Peyer's patch (tissue), 4 donors: ENCODE data around the gene HDAC4. TPM values are rescaled to one million over a fixed set of nuclear protein-coding genes. Genes with fewer than 3 reads are reported as not detected.

Experiments used
- DNase-seq, 3 donors: peaks; one replicate each; pipeline ENCODE4 v3.0.0-alpha.2; 2017 to 2019
- H3K27ac ChIP-seq, 4 donors: fragments of 200-600 bp; sonication (generic); one replicate each; pipeline ENCODE4 v1.5.1; 2016 to 2019
- H3K27me3 ChIP-seq, 2 donors: fragments of 200-600 bp; sonication (generic); one replicate each; pipeline ENCODE4 v1.5.1; 2019
- H3K36me3 ChIP-seq, 3 donors: fragments of 200-600 bp; sonication (generic); one replicate each; pipeline ENCODE4 v1.5.1; 2016 to 2019
- H3K4me1 ChIP-seq, 4 donors: fragments of 200-600 bp; sonication (generic); one replicate each; pipeline ENCODE4 v1.5.1; 2016 to 2019
- H3K4me3 ChIP-seq, 4 donors: fragments of 200-600 bp; sonication (generic); 1 replicate in 3 of 4; 2 replicates in 1 of 4; pipeline ENCODE4 v1.5.1; 2016 to 2019; ENCODE audit warnings: mild to moderate bottlenecking in 1 of 4
- H3K9me3 ChIP-seq, 4 donors: fragments of 200-600 bp; sonication (generic); one replicate each; pipeline ENCODE4 v1.5.1; 2016 to 2019; ENCODE audit warnings: mild to moderate bottlenecking in 1 of 4
- POLR2A ChIP-seq, 2 donors: fragments of 450-650 bp; IDR thresholded peaks; one replicate each; pipeline ENCODE4 v1.5.1; 2017; ENCODE audit warnings: antibody characterized with exemption in 2 of 2, mild to moderate bottlenecking in 2 of 2, moderate library complexity in 2 of 2
- total RNA-seq, 4 donors: library from RNA; depleted of rRNA; stranded (reverse); fragments of >200 nt; gene quantifications; one replicate each; pipeline ENCODE4 v1.1.0, GENCODE V29; 2016
- TF ChIP-seq, protein P1 (sequence below), 6 experiments: fragments of 450-650 bp in 4 of 6; fragments of 200-600 bp in 2 of 6; sonication (generic) in 1 of 6; IDR thresholded peaks; one replicate each; pipeline ENCODE4 v1.5.1; 2017 to 2019; ENCODE audit warnings: antibody characterized with exemption in 6 of 6, mild to moderate bottlenecking in 3 of 6, moderate library complexity in 1 of 6

HDAC4 gene
- total RNA-seq, 4 donors from 2014 or later: 28.9 to 198 (median 102) TPM

DNA sequence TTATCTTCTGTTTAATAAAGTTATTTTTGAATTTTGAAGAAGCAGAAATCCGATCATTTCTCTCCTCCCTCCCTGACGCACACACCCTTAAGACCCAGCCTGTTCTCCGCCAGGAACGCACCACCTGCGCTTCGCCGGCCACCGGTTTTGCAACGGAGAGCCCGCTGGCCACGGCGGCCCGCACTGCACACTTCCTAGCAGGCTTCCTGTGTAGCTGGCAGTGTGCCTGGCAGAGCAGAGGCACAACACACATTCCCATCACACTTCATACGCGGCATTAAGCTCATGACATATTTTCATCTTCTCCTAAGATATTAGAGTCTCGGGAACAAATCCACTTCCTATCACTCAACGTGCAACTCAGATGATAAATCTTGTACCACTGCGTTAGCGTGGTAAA is 148.0 kb downstream of the HDAC4 start:
- H3K27me3 ChIP-seq: no peaks in the 10 kb centered on the region
- peak in 1 of 3 donors; percentile 63 for DNase-seq
- peak overlapping the region in 1 of 4 donors; percentile 6 for H3K4me3 ChIP-seq
- peak overlapping the region; percentile 10 to 55 (median 22) for H3K27ac ChIP-seq
- peaks cover 0 to 4% (median 0%) of the 10 kb centered on the region in 4 donors for H3K9me3 ChIP-seq
- no peak for TF ChIP-seq POLR2A (IDR thresholded peaks at IDR 0.05)
- TF ChIP-seq, protein P1, sequence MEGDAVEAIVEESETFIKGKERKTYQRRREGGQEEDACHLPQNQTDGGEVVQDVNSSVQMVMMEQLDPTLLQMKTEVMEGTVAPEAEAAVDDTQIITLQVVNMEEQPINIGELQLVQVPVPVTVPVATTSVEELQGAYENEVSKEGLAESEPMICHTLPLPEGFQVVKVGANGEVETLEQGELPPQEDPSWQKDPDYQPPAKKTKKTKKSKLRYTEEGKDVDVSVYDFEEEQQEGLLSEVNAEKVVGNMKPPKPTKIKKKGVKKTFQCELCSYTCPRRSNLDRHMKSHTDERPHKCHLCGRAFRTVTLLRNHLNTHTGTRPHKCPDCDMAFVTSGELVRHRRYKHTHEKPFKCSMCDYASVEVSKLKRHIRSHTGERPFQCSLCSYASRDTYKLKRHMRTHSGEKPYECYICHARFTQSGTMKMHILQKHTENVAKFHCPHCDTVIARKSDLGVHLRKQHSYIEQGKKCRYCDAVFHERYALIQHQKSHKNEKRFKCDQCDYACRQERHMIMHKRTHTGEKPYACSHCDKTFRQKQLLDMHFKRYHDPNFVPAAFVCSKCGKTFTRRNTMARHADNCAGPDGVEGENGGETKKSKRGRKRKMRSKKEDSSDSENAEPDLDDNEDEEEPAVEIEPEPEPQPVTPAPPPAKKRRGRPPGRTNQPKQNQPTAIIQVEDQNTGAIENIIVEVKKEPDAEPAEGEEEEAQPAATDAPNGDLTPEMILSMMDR (IDR thresholded peaks at IDR 0.05): no peak
- peaks cover 0 to 12% (median 3%) of the 10 kb centered on the region in 4 donors for H3K4me1 ChIP-seq
- H3K36me3 ChIP-seq: no peaks in the 10 kb centered on the region

DNA sequence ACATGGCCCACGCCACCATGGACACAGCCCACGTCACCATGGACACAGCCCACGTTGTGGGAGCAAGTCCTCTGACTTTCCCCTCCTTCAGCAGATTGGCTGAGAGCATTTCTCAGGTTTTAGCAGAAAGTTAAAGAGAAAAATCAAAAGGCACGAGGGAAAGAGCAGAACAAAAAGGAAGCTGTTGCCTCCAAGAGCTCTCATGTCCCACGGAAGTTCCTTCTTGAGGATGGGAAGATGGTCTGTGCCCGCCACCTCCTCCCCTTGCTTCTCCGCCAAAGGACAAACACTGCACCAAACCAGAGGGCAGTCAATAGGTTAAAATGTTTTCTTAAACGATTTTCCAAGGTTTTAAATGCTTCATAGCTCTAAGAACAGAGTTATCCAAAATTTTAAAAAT is 148.4 kb downstream of the HDAC4 start:
- Histone ChIP-seq H3K4me1 (peaks cover 0 to 14% (median 3%) of the 10 kb centered on the region in 4 donors), H3K36me3 (no peaks in the 10 kb centered on the region), H3K27me3 (no peaks in the 10 kb centered on the region), H3K9me3 (peaks cover 0 to 3% (median 0%) of the 10 kb centered on the region in 4 donors), H3K4me3 (no peak overlapping the region), H3K27ac (peak overlapping the region in 3 of 4 donors; percentile 10 to 55 (median 19))
- TF ChIP-seq, protein P1 (IDR thresholded peaks at IDR 0.05): no peak
- no peak for TF ChIP-seq POLR2A (IDR thresholded peaks at IDR 0.05)
- peak in 1 of 3 donors; percentile 32 for DNase-seq

DNA sequence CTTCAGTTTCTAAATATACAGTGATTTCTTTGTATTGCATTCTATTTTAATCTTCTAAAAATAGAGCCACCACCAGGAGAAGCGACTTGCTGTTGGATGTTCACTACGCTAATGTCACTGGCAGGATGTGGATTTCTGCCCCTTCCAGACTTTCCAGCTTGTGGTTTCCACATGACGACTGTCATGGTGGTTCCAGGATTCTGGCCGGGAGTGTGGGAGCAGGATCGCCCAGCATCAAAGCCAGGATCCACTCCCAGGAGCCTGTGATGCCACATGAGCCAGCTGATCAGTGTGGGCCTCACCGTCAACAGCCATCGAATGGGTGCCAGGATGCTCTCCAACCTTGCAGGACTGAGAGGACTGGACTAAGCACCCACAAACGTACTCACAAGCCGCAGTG is 148.8 kb downstream of the HDAC4 start:
- H3K4me1 ChIP-seq: peaks cover 0 to 18% (median 5%) of the 10 kb centered on the region in 4 donors
- DNase-seq: peak in 1 of 3 donors; percentile 34
- H3K27me3 ChIP-seq: no peaks in the 10 kb centered on the region
- no peak overlapping the region for H3K4me3 ChIP-seq
- no peaks in the 10 kb centered on the region for H3K36me3 ChIP-seq
- H3K27ac ChIP-seq: peak overlapping the region in 2 of 4 donors; percentile 10 to 55
- no peak for TF ChIP-seq POLR2A (IDR thresholded peaks at IDR 0.05)
- TF ChIP-seq, protein P1 (IDR thresholded peaks at IDR 0.05): no peak
- no peaks in the 10 kb centered on the region for H3K9me3 ChIP-seq

DNA sequence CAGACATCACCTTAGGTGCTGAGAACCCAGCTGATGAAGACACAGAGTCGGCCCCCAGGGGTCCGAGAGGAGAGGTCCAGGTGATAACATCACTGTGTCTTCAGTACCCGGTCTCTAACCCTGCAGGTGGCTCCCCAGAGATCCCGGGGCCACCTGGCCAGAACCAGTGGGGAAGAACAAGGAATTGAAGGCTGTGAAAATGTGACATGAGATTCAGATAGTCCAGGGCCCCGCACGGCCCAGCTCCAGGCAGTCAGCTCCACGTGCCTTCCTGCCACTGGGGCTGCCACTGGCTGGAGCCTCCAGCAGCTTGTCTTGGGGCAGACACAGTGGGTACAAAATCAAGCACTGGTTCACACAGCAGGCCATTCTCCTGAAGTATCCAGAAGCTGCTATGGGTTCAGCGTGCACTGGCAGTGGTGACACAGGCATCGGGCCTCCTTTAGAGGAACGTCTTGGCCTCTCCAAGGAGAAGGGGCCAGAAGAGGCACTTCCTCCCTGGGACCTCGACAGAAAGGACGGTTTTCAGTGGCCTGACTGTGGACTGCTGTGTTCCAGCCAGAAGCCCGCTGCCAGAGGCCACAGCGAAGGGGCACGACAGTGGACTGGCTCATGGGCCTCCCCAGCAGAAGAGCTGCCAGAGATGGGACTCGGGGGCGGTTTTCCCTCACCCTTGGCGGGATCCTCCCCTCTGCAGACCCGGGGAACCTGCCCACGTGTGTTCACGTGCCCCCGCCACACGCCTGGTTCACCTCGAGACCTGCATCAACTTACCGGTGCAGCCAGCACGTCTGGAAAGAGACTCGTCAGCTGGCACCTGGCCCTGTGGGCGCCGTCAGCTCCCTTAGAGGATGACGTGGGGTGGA is 150.4 kb downstream of the HDAC4 start:
- Histone ChIP-seq H3K27ac (peak overlapping the region in 3 of 4 donors; percentile 11 to 72 (median 54)), H3K9me3 (no peaks in the 10 kb centered on the region), H3K4me3 (no peak overlapping the region), H3K27me3 (no peaks in the 10 kb centered on the region), H3K4me1 (peaks cover 0 to 33% (median 5%) of the 10 kb centered on the region in 4 donors), H3K36me3 (no peaks in the 10 kb centered on the region)
- DNase-seq: peak in 1 of 3 donors; percentile 43
- no peak for TF ChIP-seq POLR2A (IDR thresholded peaks at IDR 0.05)
- TF ChIP-seq, protein P1 (IDR thresholded peaks at IDR 0.05): no peak

DNA sequence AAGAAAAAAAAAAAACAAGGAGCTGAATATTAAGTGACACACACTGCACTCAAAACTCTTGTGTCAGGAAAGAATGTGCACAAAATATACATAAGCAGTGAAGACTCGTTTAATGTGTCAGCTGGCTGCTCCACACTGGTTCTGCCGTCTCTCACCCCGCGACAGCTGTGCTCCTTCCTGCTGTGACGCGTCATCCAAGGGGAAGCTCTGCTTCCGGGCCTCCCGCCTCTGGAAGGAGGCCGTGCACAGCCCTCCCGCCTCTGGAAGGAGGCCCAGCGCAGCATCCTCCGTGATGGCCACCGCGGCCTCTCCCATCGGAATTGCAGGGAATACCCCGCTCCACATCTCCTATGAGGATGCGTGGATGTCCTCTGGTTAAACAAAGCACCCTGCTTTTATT is 151.0 kb downstream of the HDAC4 start:
- peaks cover 0 to 33% (median 5%) of the 10 kb centered on the region in 4 donors for H3K4me1 ChIP-seq
- H3K4me3 ChIP-seq: no peak overlapping the region
- no peaks in the 10 kb centered on the region for H3K9me3 ChIP-seq
- peak in 1 of 3 donors; percentile 76 for DNase-seq
- TF ChIP-seq POLR2A (IDR thresholded peaks at IDR 0.05): no peak
- TF ChIP-seq, protein P1 (IDR thresholded peaks at IDR 0.05): no peak
- peak overlapping the region in 2 of 4 donors; percentile 54 to 72 for H3K27ac ChIP-seq
- H3K36me3 ChIP-seq: no peaks in the 10 kb centered on the region
- no peaks in the 10 kb centered on the region for H3K27me3 ChIP-seq
